Heart right ventricle (tissue), 16 donors: ENCODE measurements around the gene EN2. TPM values are rescaled to one million over a fixed set of nuclear protein-coding genes. Genes with fewer than 3 reads are reported as not detected.

Experiments
- ATAC-seq, 8 donors: fragments of 200-7000 bp; cut with Tn5 transposase; one replicate each; pipeline ENCODE4 v1.9.1; 2020; ENCODE audit warnings: mild to moderate bottlenecking in 8 of 8, moderate library complexity in 8 of 8, moderate number of reproducible peaks in 1 of 8
- DNase-seq, 2 donors: peaks; one replicate each; pipeline ENCODE4 v3.0.0-alpha.2; 2020
- H3K27ac ChIP-seq, 10 donors: fragments of 200-600 bp; sonication (generic) in 2 of 10; one replicate each; pipeline versions ENCODE4 v1.5.0 to v1.8.0; 2020 to 2022; ENCODE audit warnings: mild to moderate bottlenecking in 3 of 10
- H3K27me3 ChIP-seq, 7 donors: fragments of 200-600 bp; one replicate each; pipeline ENCODE4 v1.8.0; 2021 to 2022; ENCODE audit warnings: mild to moderate bottlenecking in 2 of 7
- H3K36me3 ChIP-seq, 9 donors: fragments of 200-600 bp; sonication (generic) in 1 of 9; one replicate each; pipeline versions ENCODE4 v1.5.0 to v1.8.0; 2020 to 2022; ENCODE audit warnings: mild to moderate bottlenecking in 2 of 9
- H3K4me1 ChIP-seq, 9 donors: fragments of 200-600 bp; sonication (generic) in 1 of 9; one replicate each; pipeline versions ENCODE4 v1.5.0 to v1.8.0; 2020 to 2022; ENCODE audit warnings: mild to moderate bottlenecking in 4 of 9
- H3K4me3 ChIP-seq, 10 donors: fragments of 200-600 bp; sonication (generic) in 2 of 10; one replicate each; pipeline versions ENCODE4 v1.5.0 to v1.8.0; 2020 to 2022; ENCODE audit warnings: mild to moderate bottlenecking in 7 of 10, moderate library complexity in 2 of 10
- H3K9me3 ChIP-seq, 11 donors: fragments of 200-600 bp in 10 of 11; sonication (generic) in 2 of 11; one replicate each; pipeline versions ENCODE4 v1.5.0 to v1.8.0; 2013 to 2022; ENCODE audit warnings: mild to moderate bottlenecking in 2 of 11, control low read depth in 1 of 11, moderate library complexity in 1 of 11
- CTCF ChIP-seq, 9 donors: fragments of 200-600 bp; sonication (generic) in 2 of 9; IDR thresholded peaks; one replicate each; pipeline versions ENCODE4 v1.5.0 to v1.8.0; 2021 to 2022; ENCODE audit warnings: antibody characterized with exemption in 9 of 9, mild to moderate bottlenecking in 5 of 9, moderate library complexity in 1 of 9
- WGBS, 2 donors: extraction: QIAGEN DNeasy Blood & Tissue Kit; methylation state at CpG; one replicate each; pipeline ENCODE4 v1.1.7; 2013; ENCODE audit warnings: inconsistent platforms in 1 of 2; 5-methylcytosine and 5-hydroxymethylcytosine counted together
- intact Hi-C, 10 donors: fragments of 100-400 bp; cut with DNase I; formaldehyde crosslinking; loops; one replicate each; pipeline versions ENCODE4 v1.11.1 to v1.14.2; 2022
- polyA plus RNA-seq, 2 donors: library from polyadenylated mRNA; stranded (reverse); fragments of 200-250 nt; gene quantifications; one replicate each; pipeline ENCODE4 v1.2.3, GENCODE V29; 2013
- total RNA-seq, 10 donors: library from RNA; stranded (reverse); fragmentation: NEBNext Ultra II Directional in 3 of 10; extraction: Animal tissue kit (Norgen Biotek cat#: 25700) in 3 of 10; gene quantifications; one replicate each; pipeline versions ENCODE4 v1.2.1 to v1.2.4, GENCODE V29; 2021 to 2023
- donor health status: Arrhythmogenic right ventricular cardiomyopathy.
- donor health status: ischemic (EF 13 %, LVEDD 7.1; RV severe dilation, severe dysfunction).
- donor health status: healthy with polysubstance abuse.
- donor health status: DM: no; HTN: yes; CAD: no.
- donor health status: DM: no; HTN: no; CAD: no.
- donor health status: ischemic (EF 25% LVEDD 6.9; RV normal size, moderate dysfunction).
- donor health status: ischemic (EF 25% LVEDD 5.7; RV mildly dilated, moderate dysfunction).
- donor health status: healthy.
- donor health status: DM: yes; HTN: yes; CAD: no.
- donor health status: Ischemic cardiomyopathy.
- donor health status: ischemic (EF 35%, LVEDD 5.7; RV mildly dilated, moderate dysfunction).
- donor health status: nonischemic (EF 11% LVEDD 7.7; RV severe dilation, severe dysfunction).
- donor health status: DM: yes; HTN: yes; CAD: no.
- donor health status: PGD.
- donor health status: ischemic (EF 29% LVEDD 5.4; RV normal size, mild dysfunction).
- donor health status: nonischemic (EF 23%, LVEDD 6.1; RV moderate dilation, normal function).

Gene EN2
- total and polyA plus RNA-seq, 12 donors = 0.01 to 0.08 (median 0.07) TPM; not detected in 8

- Histone ChIP-seq H3K9me3 (no peaks in the 10 kb centered on the region), H3K36me3 (no peaks in the 10 kb centered on the region), H3K27ac (no peak overlapping the region), H3K4me3 (peak overlapping the region in 2 of 10 donors; percentile 49), H3K4me1 (peaks cover 0 to 20% (median 9%) of the 10 kb centered on the region in 9 donors), H3K27me3 (peaks cover 0 to 94% (median 78%) of the 10 kb centered on the region in 7 donors)
- no peak for TF ChIP-seq CTCF (IDR thresholded peaks at IDR 0.05)
- intact Hi-C loops = no loop called here
- DNase-seq (no peak), ATAC-seq (no peak)
- 41% methylated on average over 11 of the region's 11 CpGs for WGBS, 2 donors
Measured at GRCh38 chr7:155491812-155492211, 33.9 kb downstream of the EN2 start.

DNA sequence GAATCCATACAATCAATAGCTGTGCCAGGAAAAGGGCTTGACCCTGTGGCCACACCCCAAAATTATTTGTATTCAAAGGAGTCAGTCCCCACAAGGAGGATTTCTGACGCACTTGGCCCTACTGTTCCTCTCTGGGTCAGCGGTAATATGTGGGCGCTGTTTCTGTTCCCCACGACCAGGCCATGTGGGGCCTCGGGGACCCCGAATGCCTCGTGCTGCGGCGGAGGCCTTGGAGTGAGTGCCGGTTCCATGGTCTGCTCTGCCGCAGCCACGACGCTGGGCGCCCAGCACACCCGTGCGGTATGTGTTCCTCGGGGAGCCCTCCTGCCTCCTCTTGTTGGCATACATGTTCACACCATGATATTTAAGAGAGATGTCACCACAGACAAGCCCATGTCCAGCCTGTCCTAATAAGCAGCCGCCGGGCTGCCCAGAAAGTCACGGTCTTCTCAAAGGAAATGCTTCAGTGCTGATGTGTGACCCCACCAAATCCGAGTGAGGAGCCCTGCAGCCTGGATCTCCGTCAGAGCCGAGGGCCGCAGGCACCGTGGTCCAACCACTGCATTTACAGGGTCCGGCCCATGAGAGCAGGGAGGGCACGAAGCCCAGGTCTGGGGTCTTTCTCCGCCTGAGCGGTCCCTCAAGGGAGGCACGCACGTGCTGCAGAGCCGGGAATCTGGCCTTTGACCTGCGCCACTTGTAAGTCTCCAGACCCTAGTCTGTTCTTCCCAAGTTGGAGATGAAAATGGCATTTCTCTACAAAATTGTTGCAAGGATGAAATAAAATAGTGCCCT lies 36.0 kb downstream of the EN2 start:
- Histone ChIP-seq H3K9me3 (no peaks in the 10 kb centered on the region), H3K4me1 (peaks cover 0 to 20% (median 9%) of the 10 kb centered on the region in 9 donors), H3K27me3 (peaks cover 0 to 98% (median 87%) of the 10 kb centered on the region in 7 donors), H3K36me3 (no peaks in the 10 kb centered on the region), H3K27ac (no peak overlapping the region), H3K4me3 (no peak overlapping the region)
- WGBS, 2 donors = 84 to 85% methylated on average over 33 of the region's 33 CpGs
- DNase-seq = no peak
- intact Hi-C loops = no loop called here
- no peak for ATAC-seq
- TF ChIP-seq CTCF (IDR thresholded peaks at IDR 0.05) = no peak

DNA sequence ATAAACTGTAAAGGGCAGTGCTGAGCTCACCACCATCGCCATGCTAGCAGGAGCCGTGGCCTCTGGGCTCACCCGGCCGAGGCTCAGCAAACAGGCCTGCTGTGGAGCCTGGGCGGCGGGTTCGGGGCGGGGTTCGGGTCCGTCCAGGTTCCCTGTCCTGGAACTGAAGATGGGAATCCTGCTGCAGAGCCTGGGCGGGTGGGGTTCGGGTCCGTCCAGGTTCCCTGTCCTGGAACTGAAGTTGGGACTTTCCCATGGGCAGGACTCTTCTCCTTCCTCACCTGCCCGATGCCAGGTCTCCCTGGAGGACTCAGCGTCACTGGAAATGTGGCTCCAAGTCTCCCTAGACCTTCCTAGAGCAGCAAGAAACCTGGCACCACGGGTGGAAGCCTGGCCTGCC lies 36.6 kb downstream of the EN2 start:
- H3K27ac ChIP-seq = no peak overlapping the region
- peaks cover 0 to 20% (median 9%) of the 10 kb centered on the region in 9 donors for H3K4me1 ChIP-seq
- intact Hi-C loops = no loop called here
- no peaks in the 10 kb centered on the region for H3K9me3 ChIP-seq
- DNase-seq (no peak), ATAC-seq (no peak)
- peaks cover 0 to 100% (median 88%) of the 10 kb centered on the region in 7 donors for H3K27me3 ChIP-seq
- H3K4me3 ChIP-seq = no peak overlapping the region
- TF ChIP-seq CTCF (IDR thresholded peaks at IDR 0.05) = no peak
- no peaks in the 10 kb centered on the region for H3K36me3 ChIP-seq
- WGBS, 2 donors = 91 to 93% methylated on average over 16 of the region's 16 CpGs

GRCh38 chr7:155495440-155496248 lies 37.7 kb downstream of the EN2 start:
- 73 to 86% methylated on average over 13 of the region's 13 CpGs for WGBS, 2 donors
- Histone ChIP-seq H3K36me3 (no peaks in the 10 kb centered on the region), H3K9me3 (no peaks in the 10 kb centered on the region), H3K4me3 (no peak overlapping the region), H3K27me3 (peaks cover 0 to 100% (median 88%) of the 10 kb centered on the region in 7 donors), H3K4me1 (peaks cover 0 to 14% (median 8%) of the 10 kb centered on the region in 9 donors), H3K27ac (no peak overlapping the region)
- intact Hi-C loops = no loop called here
- no peak for TF ChIP-seq CTCF (IDR thresholded peaks at IDR 0.05)
- DNase-seq (no peak), ATAC-seq (no peak)
